Islet precursor cell (in vitro differentiated cells): Measurements from ENCODE around the gene PBX1.

Source experiments
- DNase-seq: peaks from one replicate; pipeline ENCODE4 v3.0.0-alpha.2; 2018

The PBX1 gene

DNA sequence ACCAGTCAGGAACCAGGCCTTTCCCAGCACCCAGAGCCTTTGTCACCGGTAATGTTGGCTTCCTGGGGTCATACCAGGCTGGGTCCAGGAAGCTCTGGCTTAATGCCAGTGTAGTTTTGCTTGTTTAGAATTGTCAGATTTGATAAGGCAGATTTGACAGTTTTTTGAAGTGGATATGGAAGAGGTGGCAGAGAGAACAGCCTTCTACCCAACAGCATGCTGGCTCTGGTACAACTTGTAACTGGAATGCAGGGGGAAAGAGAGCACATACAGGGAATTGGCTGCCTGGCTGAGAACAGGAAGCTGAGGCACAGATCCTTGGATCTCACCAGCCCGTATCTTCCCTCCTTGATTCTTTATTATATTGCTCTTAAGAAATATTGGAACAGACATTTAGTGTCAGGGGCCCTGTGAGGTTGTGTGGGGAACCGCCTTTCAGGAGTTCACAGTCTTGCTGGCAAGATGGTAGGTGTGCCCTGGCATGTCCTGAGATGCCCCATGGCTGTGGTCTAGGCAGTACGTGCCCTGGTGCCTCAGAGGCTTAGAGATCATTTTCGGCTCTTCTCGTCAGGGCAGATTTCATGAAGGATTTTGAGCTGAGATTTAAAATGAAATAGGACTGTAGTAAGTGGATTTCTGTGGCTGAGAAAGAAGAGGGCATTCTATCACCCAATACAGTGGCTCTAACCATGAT, 227.0 kb downstream of the PBX1 start:
- DNase-seq, result no peak

- peak; percentile 94 for DNase-seq
Observed at GRCh38 chr1:164786980-164787833, 228.2 kb downstream of the PBX1 start.

GRCh38 chr1:164787834-164788231, 228.8 kb downstream of the PBX1 start:
- DNase-seq, result no peak

DNA sequence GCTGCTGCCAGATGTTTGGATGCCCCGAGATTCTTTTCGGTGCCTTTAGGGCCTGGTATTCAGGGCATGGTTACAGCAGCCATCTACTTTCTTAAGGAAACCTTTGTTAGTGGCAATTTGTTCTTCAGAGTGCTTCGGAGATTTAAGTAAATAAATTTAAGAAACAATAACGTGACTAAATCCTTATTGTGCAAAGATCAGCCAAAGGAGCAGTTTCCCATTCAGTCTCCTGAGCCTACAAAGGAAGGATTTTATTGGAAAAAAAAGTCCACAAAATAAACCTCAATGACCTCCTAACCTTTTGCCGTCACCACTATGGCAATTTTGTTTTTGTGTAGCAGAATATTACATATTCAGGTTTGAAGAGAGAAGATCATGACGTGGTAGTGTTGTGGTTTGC, 231.1 kb downstream of the PBX1 start:
- no peak for DNase-seq

- no peak for DNase-seq
Observed at GRCh38 chr1:164792410-164793004, 233.5 kb downstream of the PBX1 start.

DNA sequence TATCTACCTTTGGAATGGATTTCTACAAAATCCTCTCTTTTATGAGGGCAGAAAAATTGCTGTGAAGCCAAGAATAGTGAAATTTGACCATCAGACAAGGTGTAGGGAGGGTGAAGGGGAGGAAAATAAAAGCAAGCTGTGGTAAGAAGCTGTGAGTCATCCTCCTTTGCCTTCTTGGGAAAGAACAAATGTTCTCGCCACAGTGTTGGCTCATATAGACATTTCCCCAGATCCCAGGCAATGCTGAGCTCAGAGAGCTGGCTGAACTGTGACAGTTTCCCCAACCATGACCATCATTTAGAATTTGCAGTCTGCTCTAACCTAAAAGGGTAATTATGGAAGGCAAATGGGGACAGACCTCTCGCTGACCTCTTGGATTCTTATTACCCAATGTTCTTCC, 235.4 kb downstream of the PBX1 start:
- peak; percentile 69 for DNase-seq

- DNase-seq, result no peak
Observed at GRCh38 chr1:164796916-164797315, 237.9 kb downstream of the PBX1 start.

DNA sequence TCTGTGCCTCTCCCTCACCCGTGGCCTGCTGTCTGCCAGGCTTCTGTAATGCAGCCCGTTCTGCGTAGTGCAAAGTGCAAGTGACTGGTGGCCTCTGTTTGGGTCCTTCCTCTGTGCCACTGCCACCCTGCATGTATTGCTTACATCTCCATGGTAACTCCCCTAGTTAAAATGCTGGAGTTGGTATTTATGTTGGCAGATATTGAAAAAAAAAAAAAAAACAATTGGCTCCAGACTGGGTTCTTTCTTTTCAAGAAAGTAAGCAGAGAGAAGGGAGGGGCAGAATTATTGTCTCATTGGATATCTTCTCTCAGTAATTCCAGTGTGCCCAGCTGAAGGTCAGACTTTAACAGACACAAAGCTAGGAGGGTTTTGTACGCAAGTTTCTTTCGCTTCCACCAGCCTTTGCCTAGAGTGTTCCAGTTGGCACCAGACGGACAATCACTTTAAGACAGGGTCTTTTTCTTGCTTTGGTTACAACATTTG, 242.3 kb downstream of the PBX1 start:
- DNase-seq, result no peak

GRCh38 chr1:164801791-164802502, 243.0 kb downstream of the PBX1 start:
- DNase-seq, result no peak

DNA sequence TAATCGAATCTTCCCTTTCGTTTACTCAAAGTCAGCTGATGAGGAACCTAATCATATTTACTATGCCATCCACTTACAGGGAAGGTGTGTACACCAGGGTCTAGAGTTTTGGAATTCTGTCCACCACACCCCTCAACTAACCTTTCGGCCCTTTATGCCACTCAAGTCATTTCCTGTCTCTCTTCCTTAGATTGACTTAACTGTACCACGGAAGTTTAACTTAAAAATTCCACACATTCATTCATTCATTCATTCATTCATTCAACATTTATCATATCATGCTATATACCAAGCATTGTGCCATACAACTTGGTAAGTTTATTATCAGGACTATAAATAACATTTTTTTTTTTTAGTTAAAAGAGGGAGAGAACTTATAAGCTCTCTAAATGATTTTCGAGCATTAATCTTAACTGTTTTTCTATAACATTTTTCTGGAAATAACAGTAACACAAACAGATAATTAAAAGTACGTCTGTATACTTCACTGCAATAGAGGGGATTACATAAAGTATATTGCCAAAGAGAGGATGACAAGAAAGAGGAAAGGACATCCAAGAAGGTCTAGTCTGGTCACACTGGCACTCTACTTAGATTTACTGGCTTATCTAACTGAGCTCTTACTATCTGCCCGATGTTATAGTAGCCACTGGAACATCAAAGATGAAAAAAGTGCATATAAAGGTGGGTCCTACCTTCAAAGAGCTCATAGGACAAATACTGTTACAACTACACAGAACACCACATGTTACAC, 243.7 kb downstream of the PBX1 start:
- DNase-seq, result no peak

DNA sequence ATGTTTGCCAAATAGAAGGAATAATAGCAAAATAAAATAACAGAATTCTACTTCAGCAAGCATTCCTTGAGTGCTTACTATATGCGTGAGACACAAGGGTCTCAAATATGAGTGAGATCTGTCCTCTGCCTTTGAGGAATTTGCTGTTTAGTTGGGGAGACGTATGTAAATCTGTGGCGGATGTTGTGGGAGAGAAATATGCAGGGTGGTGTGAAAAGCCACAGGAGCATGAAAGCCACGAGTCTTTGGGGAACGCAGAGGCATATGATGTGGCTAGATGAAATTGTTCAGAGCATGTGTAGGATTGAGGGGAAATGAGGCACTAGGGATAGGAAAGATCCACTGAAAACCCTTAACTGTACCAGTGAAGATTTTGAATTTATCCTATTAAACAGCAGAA, 244.4 kb downstream of the PBX1 start:
- DNase-seq, result no peak

GRCh38 chr1:164804366-164804765, 245.4 kb downstream of the PBX1 start:
- DNase-seq, result no peak

GRCh38 chr1:164805399-164805798, 246.4 kb downstream of the PBX1 start:
- DNase-seq, result no peak

DNA sequence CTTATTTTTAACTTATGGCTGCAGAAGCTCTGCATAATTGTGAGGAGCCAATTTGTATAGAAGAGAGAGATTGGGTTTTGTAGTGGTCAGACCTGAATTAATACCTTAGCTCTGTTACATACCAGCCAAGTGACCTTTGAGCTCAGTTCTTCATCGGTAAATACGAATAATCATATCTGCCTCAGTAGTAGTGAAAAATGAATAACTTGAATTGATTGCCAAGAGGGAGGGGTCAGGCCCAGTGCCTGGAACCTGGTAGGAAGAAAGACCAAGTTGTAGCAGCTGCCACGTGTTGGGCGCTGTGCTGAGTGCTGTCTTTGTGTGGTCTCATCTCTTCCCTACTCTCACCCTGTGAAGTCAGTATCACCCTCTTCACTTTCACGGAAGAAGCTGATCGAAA, 247.5 kb downstream of the PBX1 start:
- no peak for DNase-seq

DNA sequence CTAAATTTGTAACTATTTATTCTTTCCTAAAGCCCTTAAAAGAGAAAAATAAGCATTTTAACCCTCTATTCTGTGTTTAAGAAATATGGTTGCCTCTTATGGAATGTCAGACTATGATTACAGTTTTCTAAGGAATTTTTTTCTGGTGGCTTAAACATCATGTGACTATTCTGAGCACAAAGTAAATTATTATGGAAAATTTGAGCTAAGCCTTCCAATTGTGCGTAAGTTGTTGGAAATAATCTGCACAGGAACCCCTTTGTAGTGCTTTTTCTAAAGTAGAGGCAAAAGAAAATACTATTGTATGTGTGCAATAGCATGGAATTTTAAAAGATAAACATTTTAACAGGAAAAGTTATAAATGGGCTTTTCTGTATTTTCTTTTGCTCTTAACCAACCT, 254.8 kb downstream of the PBX1 start:
- no peak for DNase-seq

DNA sequence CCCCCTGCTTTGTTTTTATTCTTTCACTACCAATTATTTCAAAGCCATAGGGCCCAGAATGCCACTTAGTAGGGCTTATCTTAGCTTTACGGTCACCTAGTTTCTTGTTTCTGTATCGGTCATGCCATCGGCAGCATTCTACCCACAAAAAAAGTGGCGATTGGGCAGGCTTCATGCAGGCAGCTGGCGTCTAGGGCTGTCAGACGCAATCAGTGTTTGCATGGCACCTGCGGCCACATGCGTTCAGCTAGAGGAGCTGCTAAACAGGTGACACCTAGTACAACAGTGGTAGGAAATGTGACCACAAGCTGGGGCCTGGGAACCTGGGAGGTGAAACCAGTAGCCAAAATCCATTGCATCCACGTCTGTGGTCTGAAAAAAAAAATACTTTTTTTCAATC, 262.7 kb downstream of the PBX1 start:
- no peak for DNase-seq

DNA sequence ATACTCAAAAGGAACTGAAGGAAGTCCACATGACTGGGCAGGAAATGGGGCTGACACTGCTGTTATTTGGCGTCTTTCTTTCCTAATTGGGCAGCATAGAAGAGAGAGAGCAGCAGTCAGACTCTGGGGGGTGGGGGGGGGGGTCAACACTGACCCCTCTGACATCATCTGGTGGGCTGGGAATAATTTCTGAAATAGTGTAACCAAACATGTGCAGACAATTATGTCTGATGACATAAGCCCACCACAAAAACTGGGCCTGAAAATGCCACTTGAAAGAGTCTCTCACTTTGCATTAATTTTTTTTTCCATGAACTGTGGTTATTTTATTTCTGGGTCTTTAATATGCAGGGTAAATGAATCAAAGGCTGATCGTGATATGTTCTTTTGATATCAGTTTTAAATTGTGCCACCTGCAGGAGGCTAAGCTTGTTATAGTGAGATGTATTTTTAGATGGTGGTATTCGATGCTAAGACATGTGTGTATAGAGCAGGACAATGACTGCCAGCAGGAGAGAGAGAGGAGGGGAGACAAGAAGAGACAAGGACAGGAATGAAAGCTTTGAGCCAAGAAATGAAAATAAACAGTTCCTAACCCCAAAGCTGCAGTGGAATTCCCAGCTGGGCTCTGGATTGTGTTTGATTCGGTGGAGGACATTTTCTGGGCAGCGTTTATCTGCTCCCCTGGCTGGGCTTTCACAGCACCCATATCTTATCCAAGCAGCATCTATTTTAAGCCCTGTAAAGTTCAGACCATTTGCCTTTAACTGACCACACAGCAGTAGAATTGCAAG, 264.7 kb downstream of the PBX1 start:
- no peak for DNase-seq

GRCh38 chr1:164824542-164824941, 265.6 kb downstream of the PBX1 start:
- no peak for DNase-seq

DNA sequence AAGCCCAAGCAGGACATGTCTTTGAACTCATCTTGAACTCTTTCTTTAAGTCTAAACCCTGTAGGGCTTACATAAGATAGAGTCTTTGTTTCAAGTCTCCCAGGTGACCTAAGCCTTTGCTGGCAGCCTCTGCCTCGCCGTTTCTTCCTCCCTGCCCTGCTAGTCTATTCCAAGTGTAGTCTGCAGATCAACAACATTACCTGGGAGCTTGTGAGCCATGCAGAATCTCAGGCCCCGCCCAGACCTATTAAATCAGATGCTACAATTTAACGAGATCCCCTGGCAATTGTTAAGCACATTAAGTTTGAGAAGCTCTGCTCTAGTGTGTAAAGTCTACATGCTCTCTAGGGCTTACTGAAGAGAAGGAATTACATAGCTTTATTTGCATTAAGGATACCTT, 271.6 kb downstream of the PBX1 start:
- no peak for DNase-seq

DNA sequence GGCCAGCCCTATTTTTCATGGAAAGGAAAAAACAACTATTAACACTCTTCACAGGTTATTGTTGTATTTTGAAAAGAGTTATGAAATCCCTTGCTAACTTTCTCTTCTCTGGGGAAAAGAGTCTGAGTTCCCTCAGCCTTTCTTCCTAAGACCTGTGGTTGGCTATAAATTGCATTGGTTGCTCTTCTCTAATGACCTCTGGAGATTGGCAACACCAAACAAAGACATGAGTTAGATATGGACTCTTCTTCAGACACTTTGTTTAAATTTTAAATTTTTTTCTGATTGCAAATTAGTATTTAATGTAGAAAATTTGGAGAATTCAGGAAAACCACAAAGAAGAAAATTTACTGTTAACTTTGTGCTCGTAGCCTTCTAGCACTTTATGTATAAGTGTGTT, 275.7 kb downstream of the PBX1 start:
- no peak for DNase-seq

DNA sequence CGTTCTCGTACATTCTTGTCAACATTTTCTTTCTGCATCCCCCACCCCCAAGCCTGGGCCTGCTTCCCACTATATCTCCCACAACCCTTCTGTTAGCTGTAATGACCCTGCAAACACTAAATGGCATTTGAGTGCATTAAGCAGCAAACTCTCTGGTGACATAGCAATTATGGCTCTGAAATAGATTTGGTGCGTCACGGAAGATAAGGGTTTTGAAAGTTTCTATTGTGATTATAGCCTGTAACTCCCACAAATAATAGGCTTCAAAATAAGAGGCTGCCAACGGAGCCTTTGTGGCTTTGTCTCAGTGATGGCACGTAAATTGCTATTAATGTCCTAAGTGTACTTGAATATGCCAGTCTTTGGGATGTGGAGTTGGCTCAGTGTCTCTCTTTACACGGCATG, 277.6 kb downstream of the PBX1 start:
- DNase-seq, result no peak

DNA sequence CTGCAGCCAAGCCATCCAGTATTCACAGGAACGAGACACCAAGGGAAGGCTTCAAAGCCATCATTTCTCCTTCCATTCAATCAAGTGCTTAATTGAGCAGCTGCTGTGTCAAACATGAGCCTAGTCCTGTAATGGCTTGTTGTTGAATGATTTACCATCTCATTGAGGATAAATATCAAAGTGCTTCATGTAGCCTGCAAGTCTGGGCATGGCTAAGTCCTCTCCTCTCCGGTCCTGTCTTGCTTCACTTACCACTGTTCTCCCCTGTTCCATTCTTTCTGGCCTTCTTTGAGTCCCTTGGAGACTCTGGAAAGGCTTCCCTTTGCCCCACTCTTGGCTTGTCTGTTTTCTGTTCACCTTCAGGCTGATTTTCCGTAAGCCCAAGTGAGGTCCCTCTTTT, 279.8 kb downstream of the PBX1 start:
- no peak for DNase-seq
